ENCODE measurements around the gene BCAS1. TPM values are rescaled to one million over a fixed set of nuclear protein-coding genes. Genes with fewer than 3 reads are reported as not detected.

BCAS1 gene
- total RNA-seq, 4 donors from 2014 or later, result 0.29 to 0.83 TPM; not detected in 2

DNA sequence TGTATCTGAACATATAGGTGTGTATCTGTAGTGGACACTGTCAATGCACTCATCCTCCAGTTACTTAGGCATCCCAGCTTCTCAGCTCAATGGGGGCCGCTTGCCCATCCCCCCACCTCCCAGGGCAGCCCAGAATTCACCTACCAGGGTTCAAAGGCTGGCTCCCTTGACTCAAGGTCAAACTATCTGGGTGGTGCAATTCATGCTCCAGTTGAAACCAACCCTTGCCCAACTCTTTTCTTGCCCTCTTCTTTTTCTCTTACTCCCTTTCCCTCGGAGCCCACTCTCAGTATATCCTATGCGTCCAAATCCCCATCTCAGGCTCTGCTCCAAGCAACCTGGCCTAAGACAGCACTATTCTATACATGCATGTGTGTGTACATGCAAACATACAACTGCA lies 127.4 kb downstream of the BCAS1 start:
- no peaks in the 10 kb centered on the region for H3K27me3 ChIP-seq
- peaks cover 0 to 6% of the 10 kb centered on the region in 2 donors for H3K4me1 ChIP-seq
- no peak overlapping the region for H3K27ac ChIP-seq
- no peak for TF ChIP-seq POLR2A (IDR thresholded peaks at IDR 0.05)
- no peaks in the 10 kb centered on the region for H3K36me3 ChIP-seq
- intact Hi-C loops (cut with DNase I; ENCODE audit: low total_unique reads), result loop anchor here (10.0 kb wide), 1 partner anchor 368 kb away; no protein-coding TSS in a partner anchor
- no peak overlapping the region for H3K4me3 ChIP-seq
- DNase-seq, result no peak
- H3K9me3 ChIP-seq, result no peaks in the 10 kb centered on the region

DNA sequence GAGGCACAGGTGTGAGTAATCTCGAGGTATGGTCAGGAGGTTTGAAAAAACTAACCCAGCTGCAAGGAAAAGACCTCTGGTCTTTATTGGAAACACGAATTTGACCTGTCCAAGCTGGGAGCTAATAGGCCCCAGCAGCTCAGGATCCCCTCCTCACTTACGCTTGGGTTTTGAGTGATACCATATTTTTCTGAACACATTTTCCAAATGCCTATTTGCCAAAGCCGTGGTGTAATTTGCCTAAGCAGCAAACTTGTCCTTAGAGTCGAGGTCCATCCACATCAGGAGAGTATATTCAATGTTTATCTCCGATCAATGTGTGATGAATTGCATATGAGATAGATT lies 128.0 kb downstream of the BCAS1 start:
- H3K27ac ChIP-seq, result no peak overlapping the region
- no peaks in the 10 kb centered on the region for H3K9me3 ChIP-seq
- H3K4me1 ChIP-seq, result peaks cover 0 to 6% of the 10 kb centered on the region in 2 donors
- H3K27me3 ChIP-seq, result no peaks in the 10 kb centered on the region
- H3K36me3 ChIP-seq, result no peaks in the 10 kb centered on the region
- intact Hi-C loops (cut with DNase I; ENCODE audit: low total_unique reads), result loop anchor here (10.0 kb wide), 1 partner anchor 368 kb away; no protein-coding TSS in a partner anchor
- H3K4me3 ChIP-seq, result no peak overlapping the region
- DNase-seq, result no peak
- TF ChIP-seq, protein P1, sequence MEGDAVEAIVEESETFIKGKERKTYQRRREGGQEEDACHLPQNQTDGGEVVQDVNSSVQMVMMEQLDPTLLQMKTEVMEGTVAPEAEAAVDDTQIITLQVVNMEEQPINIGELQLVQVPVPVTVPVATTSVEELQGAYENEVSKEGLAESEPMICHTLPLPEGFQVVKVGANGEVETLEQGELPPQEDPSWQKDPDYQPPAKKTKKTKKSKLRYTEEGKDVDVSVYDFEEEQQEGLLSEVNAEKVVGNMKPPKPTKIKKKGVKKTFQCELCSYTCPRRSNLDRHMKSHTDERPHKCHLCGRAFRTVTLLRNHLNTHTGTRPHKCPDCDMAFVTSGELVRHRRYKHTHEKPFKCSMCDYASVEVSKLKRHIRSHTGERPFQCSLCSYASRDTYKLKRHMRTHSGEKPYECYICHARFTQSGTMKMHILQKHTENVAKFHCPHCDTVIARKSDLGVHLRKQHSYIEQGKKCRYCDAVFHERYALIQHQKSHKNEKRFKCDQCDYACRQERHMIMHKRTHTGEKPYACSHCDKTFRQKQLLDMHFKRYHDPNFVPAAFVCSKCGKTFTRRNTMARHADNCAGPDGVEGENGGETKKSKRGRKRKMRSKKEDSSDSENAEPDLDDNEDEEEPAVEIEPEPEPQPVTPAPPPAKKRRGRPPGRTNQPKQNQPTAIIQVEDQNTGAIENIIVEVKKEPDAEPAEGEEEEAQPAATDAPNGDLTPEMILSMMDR (IDR thresholded peaks at IDR 0.05), result no peak
- no peak for TF ChIP-seq POLR2A (IDR thresholded peaks at IDR 0.05)

DNA sequence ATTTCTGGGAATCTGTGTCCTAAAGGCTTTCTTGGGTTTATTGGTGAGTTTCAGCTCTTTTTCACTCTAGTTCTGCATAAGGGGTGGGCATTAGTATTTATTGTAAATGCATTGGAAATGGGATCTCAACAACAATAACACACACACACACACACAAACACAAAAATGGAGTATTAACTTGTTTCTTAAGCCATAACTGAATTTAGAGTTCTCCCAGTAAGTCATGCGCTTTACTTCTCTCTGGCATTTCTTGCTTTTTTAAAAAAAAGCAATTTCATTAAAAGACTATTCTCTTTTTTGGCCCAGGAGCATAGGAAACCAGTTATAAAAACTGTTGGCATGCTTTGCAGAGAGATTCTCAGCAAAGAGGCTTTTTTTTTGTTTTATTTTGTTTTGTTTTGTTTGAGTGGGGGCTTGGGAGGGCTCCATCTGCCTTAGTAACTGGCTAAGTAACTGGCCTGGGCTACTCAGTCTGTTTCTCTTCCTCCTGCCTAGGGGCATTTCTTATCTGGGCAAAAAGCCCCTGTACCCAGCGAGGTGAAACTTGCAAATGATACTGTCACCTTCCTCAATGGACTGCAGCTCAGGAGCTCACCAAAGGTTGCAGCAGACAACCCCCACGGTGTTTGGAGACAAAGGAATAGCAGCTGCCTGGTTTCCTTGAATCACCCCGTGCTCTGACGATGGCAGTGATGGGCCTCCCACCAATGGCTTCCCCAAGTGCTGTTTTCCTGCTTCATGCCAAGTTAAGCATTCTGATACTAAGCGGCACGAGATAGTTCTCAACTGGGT lies 128.5 kb downstream of the BCAS1 start:
- DNase-seq, result no peak
- H3K27me3 ChIP-seq, result no peaks in the 10 kb centered on the region
- intact Hi-C loops (cut with DNase I; ENCODE audit: low total_unique reads), result loop anchor here (10.0 kb wide), 1 partner anchor 367 kb away; no protein-coding TSS in a partner anchor
- no peaks in the 10 kb centered on the region for H3K36me3 ChIP-seq
- H3K4me3 ChIP-seq, result no peak overlapping the region
- TF ChIP-seq, protein P1 (IDR thresholded peaks at IDR 0.05), result no peak
- TF ChIP-seq POLR2A (IDR thresholded peaks at IDR 0.05), result no peak
- no peaks in the 10 kb centered on the region for H3K9me3 ChIP-seq
- H3K4me1 ChIP-seq, result peaks cover 0 to 6% of the 10 kb centered on the region in 2 donors
- H3K27ac ChIP-seq, result peak overlapping the region in 1 of 2 donors; percentile 71

DNA sequence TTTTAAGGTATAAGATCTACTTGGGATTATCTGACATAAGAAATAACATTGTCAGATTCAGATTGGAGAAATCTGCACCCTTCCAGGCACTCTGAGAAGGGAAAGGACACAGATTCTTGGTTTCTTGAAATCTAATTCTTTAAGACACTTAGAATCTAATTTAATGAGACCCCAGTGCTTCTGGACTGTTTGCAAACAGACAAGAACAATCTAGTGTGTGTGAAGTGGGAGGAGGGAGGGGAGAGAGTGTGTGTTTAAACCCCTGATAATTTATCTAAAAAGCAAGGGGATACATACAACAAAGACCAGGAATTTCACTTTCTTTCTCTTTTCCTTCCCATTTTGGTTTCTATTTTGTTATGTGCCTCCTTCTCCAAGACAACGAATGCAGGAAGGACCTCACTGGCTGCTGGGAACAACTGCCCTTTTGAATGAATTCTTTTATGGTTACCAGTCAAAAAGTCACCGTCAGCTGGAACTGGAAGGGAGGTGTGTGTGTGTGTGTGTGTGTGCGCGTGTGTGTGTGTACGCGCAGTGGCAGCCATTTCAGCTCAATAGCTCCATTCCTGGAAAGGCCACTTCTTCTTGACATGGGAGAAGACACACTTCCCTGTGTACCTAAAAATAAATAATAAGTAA lies 129.4 kb downstream of the BCAS1 start:
- no peak overlapping the region for H3K4me3 ChIP-seq
- intact Hi-C loops (cut with DNase I; ENCODE audit: low total_unique reads), result loop anchor here (10.0 kb wide), 1 partner anchor 366 kb away; no protein-coding TSS in a partner anchor
- no peak for DNase-seq

DNA sequence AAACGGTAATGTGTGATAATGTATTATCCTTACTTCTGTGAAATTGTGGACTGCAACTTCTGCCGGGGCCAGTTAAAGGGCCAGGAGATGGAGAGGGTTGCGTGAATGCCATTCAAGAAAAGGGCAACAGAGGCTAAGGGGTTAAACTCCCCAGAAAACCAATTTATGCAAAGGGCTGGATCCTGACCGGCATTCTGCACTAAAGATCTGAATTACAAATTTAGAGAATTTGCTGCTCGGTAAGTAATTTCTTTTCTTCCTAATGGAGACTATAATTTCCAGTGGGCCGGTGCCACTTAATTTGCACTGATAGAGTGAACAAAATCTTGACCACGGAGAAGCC lies 130.1 kb downstream of the BCAS1 start:
- no peak for DNase-seq
- Histone ChIP-seq H3K36me3 (no peaks in the 10 kb centered on the region), H3K27me3 (no peaks in the 10 kb centered on the region), H3K4me3 (no peak overlapping the region), H3K9me3 (no peaks in the 10 kb centered on the region), H3K27ac (peak overlapping the region; percentile 45 to 71), H3K4me1 (peaks cover 0 to 6% of the 10 kb centered on the region in 2 donors)
- TF ChIP-seq, protein P1 (IDR thresholded peaks at IDR 0.05), result no peak
- no peak for TF ChIP-seq POLR2A (IDR thresholded peaks at IDR 0.05)
- intact Hi-C loops (cut with DNase I; ENCODE audit: low total_unique reads), result loop anchor here (10.0 kb wide), 1 partner anchor 366 kb away; no protein-coding TSS in a partner anchor

More for the DNA sequence above, 129.4 kb downstream of the BCAS1 start:
- Histone ChIP-seq H3K36me3 (no peaks in the 10 kb centered on the region), H3K9me3 (no peaks in the 10 kb centered on the region), H3K4me1 (peaks cover 0 to 6% of the 10 kb centered on the region in 2 donors), H3K27me3 (no peaks in the 10 kb centered on the region), H3K27ac (peak overlapping the region; percentile 17 to 71)
- TF ChIP-seq, protein P1 (IDR thresholded peaks at IDR 0.05), result no peak
- TF ChIP-seq POLR2A (IDR thresholded peaks at IDR 0.05), result no peak
